T-cell (primary cell): ENCODE measurements around the gene VAV2. TPM values are rescaled to one million over a fixed set of nuclear protein-coding genes. Genes with fewer than 3 reads are reported as not detected.

ENCODE experiments used
- ATAC-seq, 4 experiments: fragments of 200-7000 bp in 3 of 4; fragments of 150-1000 bp in 1 of 4; cut with Tn5 transposase; replicated peaks in 1 of 4; 1 replicate in 3 of 4; 2 replicates in 1 of 4; pipeline ENCODE4 v1.10.0; 2021; ENCODE audit warnings: moderate library complexity in 3 of 4, mild to moderate bottlenecking in 2 of 4, moderate number of reproducible peaks in 1 of 4
- CTCF ChIA-PET, 2 donors: fragments of 300-600 bp; sonication (Branson Sonifier 250); formaldehyde crosslinking; loops; one replicate each; lab custom pipeline; 2022; ENCODE audit warnings: antibody characterized with exemption in 2 of 2; lab: Charles Lee
- POLR2A ChIA-PET, 2 donors: fragments of 300-600 bp; sonication (Branson Sonifier 250); formaldehyde crosslinking; loops; one replicate each; lab custom pipeline; 2022; ENCODE audit warnings: antibody characterized with exemption in 2 of 2; lab: Charles Lee
- DNase-seq, 35 experiments: peaks; one replicate each; pipeline versions ENCODE4 v3.0.0 to v3.0.0-alpha.2; 2013 to 2023
- H3K27ac ChIP-seq: one replicate; pipeline ENCODE4 v1.5.1; 2013; ENCODE audit warnings: low read length
- H3K27me3 ChIP-seq, 2 experiments: replicated peaks in 1 of 2; 1 replicate in 1 of 2; 2 replicates in 1 of 2; pipeline versions ENCODE4 v1.6.1 to v1.7.0; 2013; ENCODE audit warnings: low read length in 1 of 2, mixed read lengths in 1 of 2; ENCODE audit not compliant: control insufficient read depth in 2 of 2, insufficient read depth in 2 of 2; ENCODE audit errors: extremely low read depth in 1 of 2
- H3K36me3 ChIP-seq, 2 donors: 1 replicate in 1 of 2; 2 replicates in 1 of 2; pipeline versions ENCODE4 v1.6.1 to v1.7.0; 2013; ENCODE audit warnings: low read length in 1 of 2; ENCODE audit not compliant: control insufficient read depth in 2 of 2, insufficient read depth in 1 of 2; ENCODE audit errors: extremely low read depth in 1 of 2
- H3K4me1 ChIP-seq, 2 experiments: 1 replicate in 1 of 2; 2 replicates in 1 of 2; pipeline versions ENCODE4 v1.6.1 to v1.7.0; 2013; ENCODE audit warnings: low read length in 2 of 2, mixed read lengths in 1 of 2; ENCODE audit not compliant: insufficient read depth in 2 of 2, control insufficient read depth in 1 of 2; ENCODE audit errors: extremely low read depth in 1 of 2
- H3K4me3 ChIP-seq, 2 donors: 1 replicate in 1 of 2; 2 replicates in 1 of 2; pipeline versions ENCODE4 v1.5.1 to v1.7.0; 2013; ENCODE audit warnings: mild to moderate bottlenecking in 2 of 2, low read length in 1 of 2, moderate library complexity in 1 of 2; ENCODE audit not compliant: control insufficient read depth in 1 of 2; ENCODE audit errors: extremely low read depth in 1 of 2
- H3K9me3 ChIP-seq: 2 replicates; pipeline ENCODE4 v1.7.0; 2013
- H3K27ac Mint-ChIP-seq, 2 donors: one replicate each; pipeline ENCODE4 v1.8.0; 2020 to 2021; ENCODE audit warnings: mild to moderate bottlenecking in 2 of 2, mixed read lengths in 2 of 2
- H3K27me3 Mint-ChIP-seq, 2 donors: one replicate each; pipeline ENCODE4 v1.8.0; 2021 to 2022; ENCODE audit warnings: mixed read lengths in 2 of 2
- H3K36me3 Mint-ChIP-seq: one replicate; pipeline ENCODE4 v1.8.0; 2021; ENCODE audit warnings: mixed read lengths
- H3K4me1 Mint-ChIP-seq, 3 donors: one replicate each; pipeline ENCODE4 v1.8.0; 2020 to 2022; ENCODE audit warnings: mixed read lengths in 3 of 3, mild to moderate bottlenecking in 1 of 3
- H3K4me3 Mint-ChIP-seq, 3 donors: one replicate each; pipeline ENCODE4 v1.8.0; 2020 to 2022; ENCODE audit warnings: mild to moderate bottlenecking in 3 of 3, mixed read lengths in 3 of 3, moderate library complexity in 3 of 3
- H3K9me3 Mint-ChIP-seq, 3 donors: one replicate each; pipeline ENCODE4 v1.8.0; 2020 to 2022; ENCODE audit warnings: mixed read lengths in 3 of 3
- WGBS: methylation state at CpG from one replicate; pipeline ENCODE4 v1.1.5; 2013; ENCODE audit warnings: missing lambda C conversion rate; ENCODE audit not compliant: insufficient coverage; 5-methylcytosine and 5-hydroxymethylcytosine counted together
- total RNA-seq, 35 experiments: library from RNA in 6 of 35; stranded (reverse) in 6 of 35; fragments of 120-200 nt in 1 of 35; gene quantifications; one replicate each; pipeline versions ENCODE4 v1.2.1 to v1.2.4 and lab custom pipeline; 2013 to 2026

Gene VAV2
- total RNA-seq, 5 donors from 2014 or later (not counting 1 experiment from before 2014, with no cell fraction given), result 1.2 to 7.5 (median 4.9) TPM

- Histone ChIP-seq H3K9me3 (no peaks in the 10 kb centered on the region), H3K36me3 (no peaks in the 10 kb centered on the region), H3K27ac (no peak overlapping the region), H3K27me3 (peaks cover 0 to 14% of the 10 kb centered on the region in 2 experiments), H3K4me1 (no peaks in the 10 kb centered on the region), H3K4me3 (no peak overlapping the region)
- H3K4me1 Mint-ChIP-seq, result no peaks in the 10 kb centered on the region
- no peak overlapping the region for H3K4me3 Mint-ChIP-seq
- ChIA-PET CTCF (no interaction called here), POLR2A (no interaction called here)
- ATAC-seq (no peak), DNase-seq (no peak)
- no peaks in the 10 kb centered on the region for H3K9me3 Mint-ChIP-seq
- H3K27ac Mint-ChIP-seq, result no peak overlapping the region
- peaks cover 0 to 8% of the 10 kb centered on the region in 2 donors for H3K27me3 Mint-ChIP-seq
- 95% methylated on average over 12 of the region's 12 CpGs for WGBS
- H3K36me3 Mint-ChIP-seq, result no peaks in the 10 kb centered on the region
Measured at GRCh38 chr9:133920471-133920870, 71.7 kb downstream of the VAV2 start.

GRCh38 chr9:133919253-133920115 lies 72.6 kb downstream of the VAV2 start:
- Histone ChIP-seq H3K4me3 (no peak overlapping the region), H3K4me1 (no peaks in the 10 kb centered on the region), H3K27me3 (peaks cover 0 to 14% of the 10 kb centered on the region in 2 experiments), H3K27ac (no peak overlapping the region), H3K36me3 (no peaks in the 10 kb centered on the region), H3K9me3 (no peaks in the 10 kb centered on the region)
- ChIA-PET CTCF (no interaction called here), POLR2A (no interaction called here)
- no peaks in the 10 kb centered on the region for H3K4me1 Mint-ChIP-seq
- WGBS, result 89% methylated on average over 25 of the region's 27 CpGs
- no peak for DNase-seq
- no peak overlapping the region for H3K27ac Mint-ChIP-seq
- no peaks in the 10 kb centered on the region for H3K9me3 Mint-ChIP-seq
- no peak for ATAC-seq
- no peak overlapping the region for H3K4me3 Mint-ChIP-seq
- peaks cover 0 to 8% of the 10 kb centered on the region in 2 donors for H3K27me3 Mint-ChIP-seq
- H3K36me3 Mint-ChIP-seq, result no peaks in the 10 kb centered on the region

GRCh38 chr9:133918111-133918813 lies 73.9 kb downstream of the VAV2 start:
- ChIA-PET CTCF (no interaction called here), POLR2A (no interaction called here)
- DNase-seq (no peak), ATAC-seq (no peak)
- 58% methylated on average over 20 of the region's 24 CpGs for WGBS
- H3K27ac ChIP-seq, result no peak overlapping the region
- H3K4me3 Mint-ChIP-seq, result no peak overlapping the region
- no peak overlapping the region for H3K27ac Mint-ChIP-seq
- H3K36me3 Mint-ChIP-seq, result no peaks in the 10 kb centered on the region
- no peaks in the 10 kb centered on the region for H3K9me3 Mint-ChIP-seq
- peaks cover 0 to 18% of the 10 kb centered on the region in 2 experiments for H3K27me3 ChIP-seq
- peaks cover 0 to 5% (median 2%) of the 10 kb centered on the region in 3 donors for H3K4me1 Mint-ChIP-seq
- H3K27me3 Mint-ChIP-seq, result peaks cover 0 to 8% of the 10 kb centered on the region in 2 donors
- H3K36me3 ChIP-seq, result no peaks in the 10 kb centered on the region
- no peak overlapping the region for H3K4me3 ChIP-seq
- no peaks in the 10 kb centered on the region for H3K4me1 ChIP-seq
- H3K9me3 ChIP-seq, result no peaks in the 10 kb centered on the region

- no peak for ATAC-seq
- no peak overlapping the region for H3K4me3 ChIP-seq
- CTCF ChIA-PET, result interaction anchor here in 1 of 2 donors (0.7 kb wide), 1 partner anchor 1102 kb away, joined by 5 read pairs; no protein-coding TSS in a partner anchor
- H3K4me1 ChIP-seq, result no peaks in the 10 kb centered on the region
- WGBS, result no CpG with 5 or more reads among the region's 5 CpGs
- DNase-seq, result no peak
- H3K27me3 ChIP-seq, result peaks cover 0 to 18% of the 10 kb centered on the region in 2 experiments
- Mint-ChIP-seq H3K4me1 (peaks cover 0 to 5% (median 2%) of the 10 kb centered on the region in 3 donors), H3K9me3 (no peaks in the 10 kb centered on the region), H3K4me3 (no peak overlapping the region), H3K27ac (no peak overlapping the region), H3K27me3 (peaks cover 0 to 11% of the 10 kb centered on the region in 2 donors), H3K36me3 (no peaks in the 10 kb centered on the region)
- POLR2A ChIA-PET, result no interaction called here
- no peak overlapping the region for H3K27ac ChIP-seq
- no peaks in the 10 kb centered on the region for H3K36me3 ChIP-seq
- no peaks in the 10 kb centered on the region for H3K9me3 ChIP-seq
Measured at GRCh38 chr9:133917375-133917774, 74.7 kb downstream of the VAV2 start.

- peaks cover 0 to 15% of the 10 kb centered on the region in 2 experiments for H3K27me3 ChIP-seq
- Mint-ChIP-seq H3K27me3 (peaks cover 0 to 11% of the 10 kb centered on the region in 2 donors), H3K4me1 (peaks cover 0 to 5% (median 2%) of the 10 kb centered on the region in 3 donors), H3K4me3 (no peak overlapping the region), H3K27ac (no peak overlapping the region), H3K36me3 (no peaks in the 10 kb centered on the region), H3K9me3 (no peaks in the 10 kb centered on the region)
- no peak for ATAC-seq
- no peaks in the 10 kb centered on the region for H3K9me3 ChIP-seq
- no peaks in the 10 kb centered on the region for H3K36me3 ChIP-seq
- WGBS, result 99% methylated on average over 15 of the region's 16 CpGs
- POLR2A ChIA-PET, result no interaction called here
- no peak overlapping the region for H3K27ac ChIP-seq
- H3K4me1 ChIP-seq, result no peaks in the 10 kb centered on the region
- CTCF ChIA-PET, result no interaction called here
- no peak overlapping the region for H3K4me3 ChIP-seq
- no peak for DNase-seq
Measured at GRCh38 chr9:133916159-133916541, 76.0 kb downstream of the VAV2 start.

GRCh38 chr9:133915534-133916158 lies 76.5 kb downstream of the VAV2 start:
- Mint-ChIP-seq H3K4me3 (no peak overlapping the region), H3K36me3 (no peaks in the 10 kb centered on the region), H3K4me1 (peaks cover 0 to 5% (median 2%) of the 10 kb centered on the region in 3 donors), H3K27ac (no peak overlapping the region), H3K9me3 (no peaks in the 10 kb centered on the region), H3K27me3 (peaks cover 0 to 11% of the 10 kb centered on the region in 2 donors)
- Histone ChIP-seq H3K27me3 (peaks cover 0 to 15% of the 10 kb centered on the region in 2 experiments), H3K9me3 (no peaks in the 10 kb centered on the region), H3K36me3 (no peaks in the 10 kb centered on the region), H3K4me1 (no peaks in the 10 kb centered on the region), H3K27ac (no peak overlapping the region), H3K4me3 (no peak overlapping the region)
- CTCF ChIA-PET, result no interaction called here
- 80% methylated on average over 28 of the region's 30 CpGs for WGBS
- ATAC-seq, result no peak
- no peak for DNase-seq
- POLR2A ChIA-PET, result no interaction called here
